ENCODE measurements around the gene OR6S1.
A peak's percentile ranks its signal among the peaks of the same experiment; 100 is the strongest.

The OR6S1 gene, protein sequence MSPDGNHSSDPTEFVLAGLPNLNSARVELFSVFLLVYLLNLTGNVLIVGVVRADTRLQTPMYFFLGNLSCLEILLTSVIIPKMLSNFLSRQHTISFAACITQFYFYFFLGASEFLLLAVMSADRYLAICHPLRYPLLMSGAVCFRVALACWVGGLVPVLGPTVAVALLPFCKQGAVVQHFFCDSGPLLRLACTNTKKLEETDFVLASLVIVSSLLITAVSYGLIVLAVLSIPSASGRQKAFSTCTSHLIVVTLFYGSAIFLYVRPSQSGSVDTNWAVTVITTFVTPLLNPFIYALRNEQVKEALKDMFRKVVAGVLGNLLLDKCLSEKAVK

GRCh38 chr14:20641591-20641990, at the start of gene OR6S1:
Gene OR6S1, minus strand, starts transcription at chr14:20641691. Its CDS starts 0 bp downstream, at chr14:20641691.
- no peak for DNase-seq (ENCODE audit: low read depth)
- H3K4me3 ChIP-seq (ENCODE audit: low read depth, low read length), result no peak within 1 kb of the TSS

DNA sequence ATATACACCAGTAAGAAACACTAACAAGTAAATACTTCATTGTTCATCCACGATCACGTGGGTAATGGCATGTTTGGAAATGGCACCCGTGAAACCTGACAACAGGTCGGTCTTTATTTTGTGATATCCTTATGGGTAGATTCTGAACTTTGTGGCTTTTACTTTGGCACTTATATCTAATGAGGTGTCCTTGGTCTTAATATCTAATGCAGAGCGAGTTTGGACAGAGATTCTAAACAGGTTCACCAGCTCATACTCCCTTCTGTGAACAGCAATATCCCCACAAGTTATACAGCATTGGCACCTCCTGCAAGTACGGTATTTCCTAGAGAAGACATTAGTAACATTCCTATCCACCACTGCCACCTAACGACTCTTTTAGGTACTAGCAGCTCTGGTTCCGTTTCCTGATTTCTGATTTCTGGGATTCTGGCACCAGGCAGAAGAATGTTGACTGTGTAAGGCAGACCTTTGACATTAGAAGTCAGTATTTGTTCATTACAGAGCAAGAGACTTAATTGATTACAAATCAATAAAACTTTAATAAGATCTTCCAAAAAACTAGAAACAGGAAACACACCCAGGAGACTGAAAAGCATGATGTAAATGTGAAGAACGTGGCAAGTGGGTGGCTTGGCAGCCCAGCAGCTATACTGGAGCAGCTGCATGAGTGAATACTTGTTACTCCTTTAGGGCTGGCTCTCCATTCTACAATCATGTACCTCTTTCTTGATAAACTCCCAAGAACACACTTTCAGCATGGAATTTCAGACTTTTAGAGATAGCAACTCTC, 49.6 kb upstream of the OR6S1 start:
- TF ChIP-seq CTCF (IDR thresholded peaks at IDR 0.05; ENCODE audit: control insufficient read depth, extremely low read depth, insufficient read depth), result peak; percentile 82
- DNase-seq (ENCODE audit: low read depth), result peak; percentile 56
- no peak overlapping the region for H3K4me3 ChIP-seq (ENCODE audit: low read depth, low read length)

More at GRCh38 chr14:20641591-20641990, at the start of gene OR6S1:
- TF ChIP-seq CTCF (IDR thresholded peaks at IDR 0.05; ENCODE audit: control insufficient read depth, extremely low read depth, insufficient read depth), result no peak

DNA sequence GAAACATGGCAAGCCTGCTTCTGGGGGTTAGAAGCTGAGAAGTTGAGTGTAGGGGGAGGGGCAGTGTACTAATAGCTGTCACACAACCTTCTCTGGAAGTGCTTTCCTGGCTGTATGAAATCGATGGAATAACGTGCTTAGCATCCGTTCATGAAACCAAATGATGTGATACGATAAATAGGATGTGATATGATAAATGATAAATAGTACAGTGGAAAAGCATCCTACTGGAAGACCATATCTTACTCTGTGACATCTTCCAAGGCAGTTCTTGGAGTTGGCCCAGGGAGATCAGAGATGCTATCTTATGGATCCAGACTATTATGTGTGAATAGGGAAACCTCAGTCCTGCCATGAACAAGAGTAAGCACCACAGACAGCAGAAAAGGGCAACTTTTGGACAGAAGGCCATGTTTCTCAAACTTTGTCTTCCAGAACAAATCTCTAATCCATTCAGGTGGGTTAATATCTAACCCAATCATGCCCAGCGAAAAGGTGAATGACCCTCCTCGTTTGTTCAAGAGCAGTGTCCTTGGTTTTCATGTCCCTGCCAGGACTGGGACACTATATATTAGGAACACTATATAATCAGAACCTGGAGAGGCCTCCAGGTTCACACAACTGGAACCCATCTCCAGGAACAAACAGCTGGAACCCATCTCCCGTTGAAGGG, 46.8 kb upstream of the OR6S1 start, which contains the start of gene ANG:
Gene ANG (plus strand): TSS at position 598 of the 673 bp plus-strand sequence. CDS start 4,801 bp downstream, outside the sequence.
- H3K4me3 ChIP-seq (ENCODE audit: low read depth, low read length), result no peak within 1 kb of the TSS
- no peak for TF ChIP-seq CTCF (IDR thresholded peaks at IDR 0.05; ENCODE audit: control insufficient read depth, extremely low read depth, insufficient read depth)
- DNase-seq (ENCODE audit: low read depth), result no peak

DNA sequence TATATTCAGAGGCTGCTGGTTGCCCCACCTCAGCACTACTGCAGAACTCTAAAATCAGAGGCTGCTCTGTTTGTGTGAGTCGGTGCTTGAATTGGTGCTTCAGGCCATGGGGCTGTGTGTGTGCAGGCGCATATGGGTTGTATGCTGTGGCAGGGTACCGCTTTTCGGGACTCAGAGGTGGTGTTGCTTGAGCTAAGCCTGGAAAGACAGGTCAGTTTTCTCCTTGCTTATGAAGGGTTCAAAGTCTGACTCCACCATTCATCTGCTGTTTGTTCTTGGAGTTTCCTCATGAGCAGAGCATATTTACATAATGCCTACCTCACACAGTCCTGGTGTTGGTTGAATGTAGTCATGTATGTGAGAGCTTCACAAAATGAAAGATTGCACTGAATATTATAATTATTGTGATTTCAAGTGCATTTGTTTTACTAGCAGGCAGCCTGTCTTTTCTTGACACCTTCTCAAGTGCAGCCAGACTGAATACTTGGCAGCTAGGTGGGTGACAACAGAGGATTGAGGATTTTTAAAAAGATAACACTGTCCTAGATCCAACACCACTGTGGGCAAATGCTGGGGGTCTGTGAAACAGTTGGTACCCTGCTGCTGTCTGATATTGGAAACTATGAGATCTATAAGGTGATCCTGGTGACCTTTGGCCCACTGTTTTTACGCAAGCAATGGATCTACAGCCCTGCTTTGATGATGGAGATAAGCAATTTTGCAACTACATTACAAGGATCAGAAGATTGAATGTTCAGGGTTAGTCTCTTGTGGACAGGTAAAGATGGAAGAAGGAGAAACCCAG, 46.1 kb upstream of the OR6S1 start:
- H3K4me3 ChIP-seq (ENCODE audit: low read depth, low read length), result no peak overlapping the region
- TF ChIP-seq CTCF (IDR thresholded peaks at IDR 0.05; ENCODE audit: control insufficient read depth, extremely low read depth, insufficient read depth), result no peak
- peak; percentile 30 for DNase-seq (ENCODE audit: low read depth)

DNA sequence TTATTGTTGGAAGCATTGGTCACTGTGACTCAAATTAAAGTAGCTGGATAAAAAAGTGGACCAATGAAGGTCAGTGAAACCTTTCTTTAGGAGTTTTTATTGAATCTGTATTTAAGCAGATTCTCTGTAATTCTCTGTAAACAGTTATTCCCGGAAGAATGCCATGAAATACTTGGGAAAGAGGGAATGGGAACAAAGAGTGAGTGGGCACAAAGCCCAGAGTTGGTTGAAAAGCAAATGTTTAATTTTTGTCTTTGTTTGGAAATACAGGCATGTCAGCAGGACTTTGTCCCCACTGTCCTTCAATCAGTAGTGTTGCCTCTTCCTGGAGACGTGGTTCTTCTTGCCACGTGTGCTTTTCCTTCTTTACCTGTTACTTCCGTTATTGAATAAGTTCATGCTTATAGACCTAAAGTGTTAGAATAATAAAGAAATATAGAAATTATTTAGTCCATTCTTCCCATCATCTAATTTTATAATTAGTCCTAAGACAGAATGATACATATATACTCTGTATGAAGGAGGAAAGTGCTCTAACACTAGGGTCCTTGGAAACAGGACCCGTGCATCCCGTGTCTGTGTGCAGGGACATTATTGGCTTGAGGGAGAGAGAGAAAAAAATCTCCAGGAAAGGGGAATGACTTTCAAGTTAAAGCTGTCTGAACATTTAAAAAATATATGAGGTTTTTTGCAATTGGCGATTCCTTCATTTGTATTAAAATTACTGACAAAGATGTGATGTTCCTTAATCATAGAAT, 45.1 kb upstream of the OR6S1 start:
- H3K4me3 ChIP-seq (ENCODE audit: low read depth, low read length), result peak overlapping the region; percentile 24; the same call in 1 of the 2 replicates
- DNase-seq (ENCODE audit: low read depth), result peak; percentile 72
- no peak for TF ChIP-seq CTCF (IDR thresholded peaks at IDR 0.05; ENCODE audit: control insufficient read depth, extremely low read depth, insufficient read depth)

All from LNCaP clone FGC (cell line).